Measurements from ENCODE around the gene PLEKHA4. TPM values are rescaled to one million over a fixed set of nuclear protein-coding genes. Genes with fewer than 3 reads are reported as not detected.

Gene PLEKHA4
- total and polyA plus RNA-seq, 9 of the 15 experiments (the other 6 are each of a cell fraction or from before 2014, with no cell fraction given), result 0.07 to 30.8 (median 11.4) TPM

DNA sequence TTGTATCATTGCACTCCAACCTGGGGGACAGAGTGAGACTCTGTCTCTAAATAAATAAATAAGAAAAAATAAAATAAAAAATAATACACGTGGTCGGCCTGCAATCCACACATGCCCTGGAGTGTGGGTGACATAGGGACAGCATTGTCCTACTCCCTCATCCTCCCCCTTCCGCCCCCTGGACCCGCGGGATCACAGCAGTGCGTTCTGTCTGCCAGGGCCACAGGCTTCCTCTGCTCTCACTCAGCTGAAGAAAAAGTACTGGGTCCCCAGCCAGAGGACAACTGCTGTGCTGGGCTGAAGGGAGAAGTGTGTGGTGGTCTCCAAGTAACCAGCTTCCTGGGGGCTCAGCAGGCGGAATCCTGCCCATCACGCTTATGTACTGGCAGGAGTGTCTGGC lies 63.9 kb downstream of the PLEKHA4 start:
- ATAC-seq (no peak), DNase-seq (ENCODE audit: extremely low read depth in 1 of 4, low spot score in 3 of 4) (no peak), FAIRE-seq (no peak)
- CTCF ChIA-PET (ENCODE audit: low intra/inter-chr PET ratio), result no interaction called here
- peaks cover 18 to 38% of the 10 kb centered on the region in 2 experiments for H3K4me1 ChIP-seq (replicated peaks in 1 of 2; ENCODE audit: control insufficient read depth in 2 of 2, insufficient read depth in 2 of 2, low read length in 2 of 2)
- no peak overlapping the region for H3K27ac ChIP-seq (ENCODE audit: extremely low read depth, low read depth, low read length)
- BruUV-seq (replicated peaks), result no TSS peak
- in situ Hi-C loops (cut with MboI), result no loop called here
- no peak overlapping the region for H3K4me2 ChIP-seq (ENCODE audit: insufficient read depth, low read length)
- H2AFZ ChIP-seq (ENCODE audit: low read depth, low read length), result no peak overlapping the region
- H3K9me1 ChIP-seq (ENCODE audit: control insufficient read depth, insufficient read depth, low read length), result peaks cover 3% of the 10 kb centered on the region
- 0 out of 2 replicates have a peak, but pooled peaks cover 3% of the 10 kb centered on the region for H4K20me1 ChIP-seq (replicated peaks; ENCODE audit: control insufficient read depth, insufficient read depth, low read length)
- no peak overlapping the region for H3K4me3 ChIP-seq
- peaks cover 35% of the 10 kb centered on the region for H3K79me2 ChIP-seq (ENCODE audit: control insufficient read depth, insufficient read depth, low read length)
- H3K9me3 ChIP-seq (replicated peaks; ENCODE audit: control insufficient read depth, insufficient read depth, low read depth, low read length), result no peaks in the 10 kb centered on the region
- H3K27me3 ChIP-seq (ENCODE audit: control insufficient read depth in 2 of 2, insufficient read depth in 2 of 2, low read length in 2 of 2), result no peaks in the 10 kb centered on the region
- H3K9ac ChIP-seq (ENCODE audit: insufficient read depth in 1 of 2, low read depth in 2 of 2, low read length in 2 of 2), result no peak overlapping the region
- POLR2A ChIA-PET, result interaction anchor here (0.6 to 1.0 kb wide), 4 partner anchors 9 to 454 kb away, joined by 3 to 5 read pairs (median 4); no protein-coding TSS in a partner anchor
- intact Hi-C loops (cut with micrococcal nuclease), result no loop called here
- WGBS (ENCODE audit: insufficient coverage, low coverage, missing lambda C conversion rate), result 78% methylated on average over 8 of the region's 8 CpGs
- peaks cover 42% of the 10 kb centered on the region; the same call in 1 of the 3 replicates for H3K36me3 ChIP-seq (ENCODE audit: control insufficient read depth, insufficient read depth, low read length)
- TF ChIP-seq, protein P1, sequence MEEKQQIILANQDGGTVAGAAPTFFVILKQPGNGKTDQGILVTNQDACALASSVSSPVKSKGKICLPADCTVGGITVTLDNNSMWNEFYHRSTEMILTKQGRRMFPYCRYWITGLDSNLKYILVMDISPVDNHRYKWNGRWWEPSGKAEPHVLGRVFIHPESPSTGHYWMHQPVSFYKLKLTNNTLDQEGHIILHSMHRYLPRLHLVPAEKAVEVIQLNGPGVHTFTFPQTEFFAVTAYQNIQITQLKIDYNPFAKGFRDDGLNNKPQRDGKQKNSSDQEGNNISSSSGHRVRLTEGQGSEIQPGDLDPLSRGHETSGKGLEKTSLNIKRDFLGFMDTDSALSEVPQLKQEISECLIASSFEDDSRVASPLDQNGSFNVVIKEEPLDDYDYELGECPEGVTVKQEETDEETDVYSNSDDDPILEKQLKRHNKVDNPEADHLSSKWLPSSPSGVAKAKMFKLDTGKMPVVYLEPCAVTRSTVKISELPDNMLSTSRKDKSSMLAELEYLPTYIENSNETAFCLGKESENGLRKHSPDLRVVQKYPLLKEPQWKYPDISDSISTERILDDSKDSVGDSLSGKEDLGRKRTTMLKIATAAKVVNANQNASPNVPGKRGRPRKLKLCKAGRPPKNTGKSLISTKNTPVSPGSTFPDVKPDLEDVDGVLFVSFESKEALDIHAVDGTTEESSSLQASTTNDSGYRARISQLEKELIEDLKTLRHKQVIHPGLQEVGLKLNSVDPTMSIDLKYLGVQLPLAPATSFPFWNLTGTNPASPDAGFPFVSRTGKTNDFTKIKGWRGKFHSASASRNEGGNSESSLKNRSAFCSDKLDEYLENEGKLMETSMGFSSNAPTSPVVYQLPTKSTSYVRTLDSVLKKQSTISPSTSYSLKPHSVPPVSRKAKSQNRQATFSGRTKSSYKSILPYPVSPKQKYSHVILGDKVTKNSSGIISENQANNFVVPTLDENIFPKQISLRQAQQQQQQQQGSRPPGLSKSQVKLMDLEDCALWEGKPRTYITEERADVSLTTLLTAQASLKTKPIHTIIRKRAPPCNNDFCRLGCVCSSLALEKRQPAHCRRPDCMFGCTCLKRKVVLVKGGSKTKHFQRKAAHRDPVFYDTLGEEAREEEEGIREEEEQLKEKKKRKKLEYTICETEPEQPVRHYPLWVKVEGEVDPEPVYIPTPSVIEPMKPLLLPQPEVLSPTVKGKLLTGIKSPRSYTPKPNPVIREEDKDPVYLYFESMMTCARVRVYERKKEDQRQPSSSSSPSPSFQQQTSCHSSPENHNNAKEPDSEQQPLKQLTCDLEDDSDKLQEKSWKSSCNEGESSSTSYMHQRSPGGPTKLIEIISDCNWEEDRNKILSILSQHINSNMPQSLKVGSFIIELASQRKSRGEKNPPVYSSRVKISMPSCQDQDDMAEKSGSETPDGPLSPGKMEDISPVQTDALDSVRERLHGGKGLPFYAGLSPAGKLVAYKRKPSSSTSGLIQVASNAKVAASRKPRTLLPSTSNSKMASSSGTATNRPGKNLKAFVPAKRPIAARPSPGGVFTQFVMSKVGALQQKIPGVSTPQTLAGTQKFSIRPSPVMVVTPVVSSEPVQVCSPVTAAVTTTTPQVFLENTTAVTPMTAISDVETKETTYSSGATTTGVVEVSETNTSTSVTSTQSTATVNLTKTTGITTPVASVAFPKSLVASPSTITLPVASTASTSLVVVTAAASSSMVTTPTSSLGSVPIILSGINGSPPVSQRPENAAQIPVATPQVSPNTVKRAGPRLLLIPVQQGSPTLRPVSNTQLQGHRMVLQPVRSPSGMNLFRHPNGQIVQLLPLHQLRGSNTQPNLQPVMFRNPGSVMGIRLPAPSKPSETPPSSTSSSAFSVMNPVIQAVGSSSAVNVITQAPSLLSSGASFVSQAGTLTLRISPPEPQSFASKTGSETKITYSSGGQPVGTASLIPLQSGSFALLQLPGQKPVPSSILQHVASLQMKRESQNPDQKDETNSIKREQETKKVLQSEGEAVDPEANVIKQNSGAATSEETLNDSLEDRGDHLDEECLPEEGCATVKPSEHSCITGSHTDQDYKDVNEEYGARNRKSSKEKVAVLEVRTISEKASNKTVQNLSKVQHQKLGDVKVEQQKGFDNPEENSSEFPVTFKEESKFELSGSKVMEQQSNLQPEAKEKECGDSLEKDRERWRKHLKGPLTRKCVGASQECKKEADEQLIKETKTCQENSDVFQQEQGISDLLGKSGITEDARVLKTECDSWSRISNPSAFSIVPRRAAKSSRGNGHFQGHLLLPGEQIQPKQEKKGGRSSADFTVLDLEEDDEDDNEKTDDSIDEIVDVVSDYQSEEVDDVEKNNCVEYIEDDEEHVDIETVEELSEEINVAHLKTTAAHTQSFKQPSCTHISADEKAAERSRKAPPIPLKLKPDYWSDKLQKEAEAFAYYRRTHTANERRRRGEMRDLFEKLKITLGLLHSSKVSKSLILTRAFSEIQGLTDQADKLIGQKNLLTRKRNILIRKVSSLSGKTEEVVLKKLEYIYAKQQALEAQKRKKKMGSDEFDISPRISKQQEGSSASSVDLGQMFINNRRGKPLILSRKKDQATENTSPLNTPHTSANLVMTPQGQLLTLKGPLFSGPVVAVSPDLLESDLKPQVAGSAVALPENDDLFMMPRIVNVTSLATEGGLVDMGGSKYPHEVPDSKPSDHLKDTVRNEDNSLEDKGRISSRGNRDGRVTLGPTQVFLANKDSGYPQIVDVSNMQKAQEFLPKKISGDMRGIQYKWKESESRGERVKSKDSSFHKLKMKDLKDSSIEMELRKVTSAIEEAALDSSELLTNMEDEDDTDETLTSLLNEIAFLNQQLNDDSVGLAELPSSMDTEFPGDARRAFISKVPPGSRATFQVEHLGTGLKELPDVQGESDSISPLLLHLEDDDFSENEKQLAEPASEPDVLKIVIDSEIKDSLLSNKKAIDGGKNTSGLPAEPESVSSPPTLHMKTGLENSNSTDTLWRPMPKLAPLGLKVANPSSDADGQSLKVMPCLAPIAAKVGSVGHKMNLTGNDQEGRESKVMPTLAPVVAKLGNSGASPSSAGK (IDR thresholded peaks at IDR 0.05), result no peak
- no peak for TF ChIP-seq SMAD3 (CRISPR knock-in tag; conservative IDR thresholded peaks at IDR 0.05)
- TF ChIP-seq BCOR (IDR thresholded peaks at IDR 0.05), result no peak
- TF ChIP-seq SNRNP70 (optimal IDR thresholded peaks at IDR 0.05; ENCODE audit: low read depth, low read length), result no peak
- no peak for TF ChIP-seq GATAD2A (IDR thresholded peaks at IDR 0.05)
- no peak for TF ChIP-seq POLR2H (tag; IDR thresholded peaks at IDR 0.05; ENCODE audit: low read depth)
- TF ChIP-seq NFATC3 (IDR thresholded peaks at IDR 0.05), result no peak
- no peak for TF ChIP-seq RBM14 (IDR thresholded peaks at IDR 0.05; ENCODE audit: borderline replicate concordance, insufficient read depth, low read depth, low read length)
- no peak for TF ChIP-seq CREB3 (tag; conservative IDR thresholded peaks at IDR 0.05; ENCODE audit: low read depth)
